ENCODE measurements around the gene GTPBP6. TPM values are rescaled to one million over a fixed set of nuclear protein-coding genes. Genes with fewer than 3 reads are reported as not detected.

GTPBP6 gene
- total and polyA plus RNA-seq, 2 donors (not counting 3 experiments of a cell fraction or from before 2014, with no cell fraction given): 39.1 to 63.5 TPM

GRCh38 chrX:352181-352580 is 33.6 kb upstream of the GTPBP6 start:
- Histone ChIP-seq H3K9me3 (replicated peaks; ENCODE audit: control insufficient read depth, insufficient read depth, low read length) (no peaks in the 10 kb centered on the region), H3K36me3 (ENCODE audit: control insufficient read depth in 2 of 2, extremely low read depth in 1 of 2, insufficient read depth in 2 of 2, low read length in 2 of 2) (no peaks in the 10 kb centered on the region), H3K4me1 (ENCODE audit: control insufficient read depth, extremely low read depth, insufficient read depth, low read length) (peaks cover 14% of the 10 kb centered on the region), H3K4me2 (ENCODE audit: insufficient read depth, low read length) (no peak overlapping the region), H3K27me3 (ENCODE audit: control insufficient read depth in 2 of 2, insufficient read depth in 2 of 2, low read length in 2 of 2) (no peaks in the 10 kb centered on the region), H3K79me2 (ENCODE audit: control insufficient read depth, insufficient read depth, low read length) (no peaks in the 10 kb centered on the region), H3K27ac (ENCODE audit: insufficient read depth, low read depth, low read length) (no peak overlapping the region), H3K9ac (replicated peaks; ENCODE audit: extremely low read depth, insufficient read depth, low read length) (no peak overlapping the region), H2AFZ (ENCODE audit: low read depth, low read length) (no peak overlapping the region), H3K4me3 (replicated peaks in 1 of 3; ENCODE audit: insufficient read depth in 1 of 3, low read depth in 1 of 3, low read length in 3 of 3) (no peak overlapping the region), H4K20me1 (replicated peaks; ENCODE audit: control insufficient read depth, extremely low read depth, insufficient read depth, low read length) (no peaks in the 10 kb centered on the region), H3K9me1 (replicated peaks; ENCODE audit: control insufficient read depth, extremely low read depth, insufficient read depth, low read length) (no peaks in the 10 kb centered on the region)
- dilution Hi-C loops (cut with MboI; ENCODE audit: extremely low pct_ligation_motif_present, low sequenced_read_pairs) (no loop called here), intact Hi-C loops (cut with micrococcal nuclease) (no loop called here)
- TF ChIP-seq CTCF (IDR thresholded peaks at IDR 0.05; ENCODE audit: extremely low read depth in 1 of 2, insufficient read depth in 1 of 2, low read depth in 1 of 2, low read length in 2 of 2): no peak
- no peak for TF ChIP-seq FOS (IDR thresholded peaks at IDR 0.05; ENCODE audit: borderline replicate concordance, insufficient read depth, low read length)
- no peak for TF ChIP-seq GATA2 (IDR thresholded peaks at IDR 0.05; ENCODE audit: insufficient read depth, insufficient read length, low read depth, low read length)
- no peak for TF ChIP-seq POLR2A (IDR thresholded peaks at IDR 0.05; ENCODE audit: low read depth, low read length)
- no peak for TF ChIP-seq POLR2AphosphoS5 (IDR thresholded peaks at IDR 0.05; ENCODE audit: insufficient read depth, low read depth, low read length)
- no peak for TF ChIP-seq EZH2 (IDR thresholded peaks at IDR 0.05; ENCODE audit: borderline replicate concordance, low read depth, low read length, severe bottlenecking)
- TF ChIP-seq JUN (IDR thresholded peaks at IDR 0.05; ENCODE audit: borderline replicate concordance, insufficient read depth, insufficient read length, low read depth): no peak
- TF ChIP-seq MYC (IDR thresholded peaks at IDR 0.05; ENCODE audit: low read depth, low read length): no peak
- no peak for TF ChIP-seq MAX (IDR thresholded peaks at IDR 0.05; ENCODE audit: insufficient read depth, insufficient read length)
- no TSS peak for BruUV-seq (replicated peaks)
- no peak for FAIRE-seq
- no peak for DNase-seq (ENCODE audit: low read depth, low spot score)
- ChIA-PET POLR2A (no interaction called here), CTCF (no interaction called here)
